ENCODE measurements around the gene RPS6KA3.
"Not testable (repeated sequence)": the region's sequence is repeated elsewhere in the genome, so short reads cannot be mapped to it uniquely, and the experiment has no call there.

RPS6KA3 gene

GRCh38 chrX:20141281-20142220, 125.2 kb downstream of the RPS6KA3 start, which contains the start of gene EIF1AX:
EIF1AX (minus strand) TSS chrX:20141838; CDS start chrX:20141640, 198 bp downstream.
- DNase-seq, result peak; percentile 96

GRCh38 chrX:20140420-20140819, 126.3 kb downstream of the RPS6KA3 start:
- peak; percentile 21 to 34 (median 30) for DNase-seq

GRCh38 chrX:20139966-20140365, 126.7 kb downstream of the RPS6KA3 start:
- peak in 2 of 3 donors; percentile 20 to 54 for DNase-seq

GRCh38 chrX:20135944-20136343, 130.8 kb downstream of the RPS6KA3 start:
- no peak for DNase-seq

GRCh38 chrX:20132666-20133065, 134.0 kb downstream of the RPS6KA3 start:
- peak in 2 of 3 donors; percentile 70 to 72 for DNase-seq

- DNase-seq, result no peak
Observed at GRCh38 chrX:20130357-20130756, 136.4 kb downstream of the RPS6KA3 start.

- no peak for DNase-seq
Observed at GRCh38 chrX:20129547-20129946, 137.2 kb downstream of the RPS6KA3 start.

- DNase-seq, result no peak
Observed at GRCh38 chrX:20128670-20129069, 138.0 kb downstream of the RPS6KA3 start.

GRCh38 chrX:20127440-20127839, 139.3 kb downstream of the RPS6KA3 start:
- not testable (repeated sequence) for DNase-seq

- DNase-seq, result not testable (repeated sequence)
Observed at GRCh38 chrX:20126833-20127232, 139.9 kb downstream of the RPS6KA3 start.

- DNase-seq, result no peak
Observed at GRCh38 chrX:20124964-20125363, 141.7 kb downstream of the RPS6KA3 start.

GRCh38 chrX:20118065-20118824, 148.5 kb downstream of the RPS6KA3 start:
- DNase-seq, result no peak

- peak in 1 of 3 donors; percentile 1 for DNase-seq
Observed at GRCh38 chrX:20116577-20117240, 150.0 kb downstream of the RPS6KA3 start, which contains the start of gene MAP7D2. MAP7D2 (minus strand) TSS chrX:20116907; CDS start chrX:20116879, 28 bp downstream.

- DNase-seq, result no peak
Observed at GRCh38 chrX:20116087-20116576, 150.6 kb downstream of the RPS6KA3 start.

GRCh38 chrX:20112022-20112774, 154.5 kb downstream of the RPS6KA3 start:
- no peak for DNase-seq

GRCh38 chrX:20111271-20111670, 155.4 kb downstream of the RPS6KA3 start:
- DNase-seq, result no peak

GRCh38 chrX:20101934-20102581, 164.7 kb downstream of the RPS6KA3 start:
- DNase-seq, result no peak
